HCT116 (cell line): ENCODE results near the gene STK32C. TPM values are rescaled to one million over a fixed set of nuclear protein-coding genes. Genes with fewer than 3 reads are reported as not detected.

Experiments
- ATAC-seq: fragments of 200-7000 bp; cut with Tn5 transposase; 2 replicates; pipeline ENCODE4 v1.9.1; 2020; ENCODE audit warnings: mild to moderate bottlenecking, moderate library complexity
- BruUV-seq: library from RNA; stranded (reverse); fragments of 400-500 nt; replicated peaks from 2 replicates; lab custom pipeline; 2021; lab: Mats Ljungman, UMichigan
- CTCF ChIA-PET: fragments of 300-600 bp; sonication (Branson Sonifier 250); formaldehyde crosslinking; loops from one replicate; lab custom pipeline; 2021; ENCODE audit warnings: antibody characterized with exemption; lab: Charles Lee
- POLR2A ChIA-PET: fragments of 300-600, 350-600 bp; sonication (Branson Sonifier 250); formaldehyde crosslinking; loops from one replicate; lab custom pipeline; 2021; ENCODE audit warnings: antibody characterized with exemption; lab: Charles Lee
- RAD21 ChIA-PET, 2 experiments: fragments of 300-600 bp; sonication (Branson Sonifier 250); formaldehyde crosslinking; loops; one replicate each; lab custom pipeline; 2023; ENCODE audit warnings: low total read pairs in 2 of 2; ENCODE audit not compliant: uncharacterized antibody in 2 of 2, unreplicated experiment in 2 of 2, low non-redundant PET in 1 of 2; lab: Charles Lee
- DNase-seq: peaks from one replicate; pipeline ENCODE4 v3.0.0-alpha.2; 2010; ENCODE audit warnings: low read depth, low spot score
- H2AFZ ChIP-seq: fragments of 200-600 bp; shearing (Covaris generic), sonication (generic); 2 replicates; pipeline ENCODE4 v1.6.1; 2017; ENCODE audit warnings: low read depth, mixed run types, mixed read lengths, antibody characterized with exemption, low read length; ENCODE audit not compliant: poor library complexity, severe bottlenecking
- H3K27ac ChIP-seq: 2 replicates; pipeline ENCODE4 v1.5.1; 2012; ENCODE audit warnings: low read depth, low read length
- H3K27me3 ChIP-seq: fragments of 200-600 bp; sonication (generic); 2 replicates; pipeline ENCODE4 v1.6.1; 2016; ENCODE audit warnings: mixed run types, low read length, mixed read lengths; ENCODE audit not compliant: insufficient read depth
- H3K36me3 ChIP-seq, 2 experiments: fragments of 200-500 bp in 1 of 2; fragments of 200-600 bp in 1 of 2; sonication (Bioruptor generic) in 1 of 2; sonication (generic) in 1 of 2; 2 replicates each; pipeline versions ENCODE4 v1.5.1 to v1.6.1; 2014 to 2016; ENCODE audit warnings: low read length in 2 of 2, inconsistent platforms in 1 of 2, mixed read lengths in 1 of 2, mixed run types in 1 of 2; ENCODE audit not compliant: insufficient read depth in 2 of 2, control insufficient read depth in 1 of 2
- H3K4me1 ChIP-seq, 2 experiments: fragments of 200-600 bp in 1 of 2; sonication (generic) in 1 of 2; 2 replicates each; pipeline versions ENCODE4 v1.5.1 to v1.6.1; 2012 to 2017; ENCODE audit warnings: low read length in 2 of 2, inconsistent platforms in 1 of 2, mild to moderate bottlenecking in 1 of 2, mixed read lengths in 1 of 2, mixed run types in 1 of 2, moderate library complexity in 1 of 2; ENCODE audit not compliant: insufficient read depth in 2 of 2, control insufficient read depth in 1 of 2
- H3K4me2 ChIP-seq: fragments of 200-600 bp; sonication (generic); 2 replicates; pipeline ENCODE4 v1.6.1; 2017; ENCODE audit warnings: mixed run types, low read length, mixed read lengths
- H3K4me3 ChIP-seq, 2 experiments: fragments of 200-600 bp in 1 of 2; sonication (generic) in 1 of 2; replicated peaks in 1 of 2; 2 replicates each; pipeline ENCODE4 v1.5.1; 2011 to 2016; ENCODE audit warnings: low read length in 2 of 2, control low read depth in 1 of 2, low read depth in 1 of 2, mild to moderate bottlenecking in 1 of 2, mixed read lengths in 1 of 2, mixed run types in 1 of 2
- H3K79me2 ChIP-seq: fragments of 200-600 bp; sonication (generic); 2 replicates; pipeline ENCODE4 v1.6.1; 2017; ENCODE audit warnings: mild to moderate bottlenecking, mixed run types, low read length, moderate library complexity, mixed read lengths; ENCODE audit not compliant: insufficient read depth
- H3K9ac ChIP-seq: fragments of 200-600 bp; sonication (generic); 2 replicates; pipeline ENCODE4 v1.6.1; 2016; ENCODE audit warnings: low read length, mixed read lengths
- H3K9me2 ChIP-seq: fragments of 200-600 bp; sonication (generic), shearing (Covaris generic); 2 replicates; pipeline ENCODE4 v1.6.1; 2017; ENCODE audit warnings: mixed run types, mild to moderate bottlenecking, moderate library complexity; ENCODE audit not compliant: insufficient read depth
- H3K9me3 ChIP-seq, 2 experiments: fragments of 200-500 bp in 1 of 2; fragments of 200-600 bp in 1 of 2; sonication (Bioruptor generic) in 1 of 2; sonication (generic) in 1 of 2; 2 replicates each; pipeline ENCODE4 v1.6.1; 2014 to 2017; ENCODE audit warnings: low read length in 2 of 2, mixed read lengths in 2 of 2, inconsistent platforms in 1 of 2, low read depth in 1 of 2, mild to moderate bottlenecking in 1 of 2, mixed run types in 1 of 2, moderate library complexity in 1 of 2; ENCODE audit not compliant: control insufficient read depth in 1 of 2, insufficient read depth in 1 of 2
- H4K20me1 ChIP-seq: fragments of 200-600 bp; sonication (generic), shearing (Covaris generic); 2 replicates; pipeline ENCODE4 v1.6.1; 2017; ENCODE audit warnings: mixed run types, mild to moderate bottlenecking, moderate library complexity; ENCODE audit not compliant: insufficient read depth
- ATF3 ChIP-seq: IDR thresholded peaks from 2 replicates; pipeline ENCODE4 v1.6.1; 2012
- CEBPB ChIP-seq: IDR thresholded peaks from 2 replicates; pipeline ENCODE4 v1.6.1; 2012; ENCODE audit warnings: low read depth
- CTCF ChIP-seq, 3 experiments: fragments of 200-600 bp in 1 of 3; sonication (generic) in 1 of 3; IDR thresholded peaks in 2 of 3; conservative IDR thresholded peaks in 1 of 3; 2 replicates each; pipeline ENCODE4 v1.5.1; 2012 to 2017; ENCODE audit warnings: low read depth in 2 of 3, low read length in 2 of 3, antibody characterized with exemption in 1 of 3, borderline replicate concordance in 1 of 3, control low read depth in 1 of 3, mild to moderate bottlenecking in 1 of 3, mixed read lengths in 1 of 3, mixed run types in 1 of 3, moderate library complexity in 1 of 3; ENCODE audit not compliant: insufficient read depth in 1 of 3
- ELF1 ChIP-seq: IDR thresholded peaks from 2 replicates; pipeline ENCODE4 v1.6.1; 2012; ENCODE audit warnings: low read depth, borderline replicate concordance
- EZH2 ChIP-seq: fragments of 200-600 bp; sonication (generic); IDR thresholded peaks from 2 replicates; pipeline ENCODE4 v1.6.1; 2017; ENCODE audit warnings: antibody characterized with exemption, mixed run types
- EZH2phosphoT487 ChIP-seq: fragments of 200-600 bp; IDR thresholded peaks from 2 replicates; pipeline ENCODE4 v1.6.1; 2018; ENCODE audit warnings: antibody characterized with exemption, borderline replicate concordance
- MAX ChIP-seq: IDR thresholded peaks from 2 replicates; pipeline ENCODE4 v1.6.1; 2012
- POLR2AphosphoS5 ChIP-seq: IDR thresholded peaks from 2 replicates; pipeline ENCODE4 v1.6.1; 2011; ENCODE audit warnings: mild to moderate bottlenecking, low read depth, low read length, moderate library complexity
- RAD21 ChIP-seq: IDR thresholded peaks from 2 replicates; pipeline ENCODE4 v1.6.1; 2012; ENCODE audit warnings: low read depth, mild to moderate bottlenecking
- SP1 ChIP-seq: IDR thresholded peaks from 2 replicates; pipeline ENCODE4 v1.6.1; 2012; ENCODE audit warnings: low read depth
- SRF ChIP-seq: IDR thresholded peaks from 2 replicates; pipeline ENCODE4 v1.6.1; 2012; ENCODE audit warnings: low read depth
- TCF7L2 ChIP-seq: IDR thresholded peaks from 2 replicates; pipeline ENCODE4 v1.7.0; 2011; ENCODE audit warnings: borderline replicate concordance, inconsistent platforms; ENCODE audit not compliant: insufficient read depth, insufficient read length; ENCODE audit errors: extremely low read depth
- YY1 ChIP-seq: IDR thresholded peaks from 2 replicates; pipeline ENCODE4 v1.6.1; 2011; ENCODE audit warnings: low read length, low read depth, moderate library complexity, mild to moderate bottlenecking; ENCODE audit not compliant: insufficient replicate concordance; ENCODE audit errors: extremely low read depth
- ZBTB33 ChIP-seq: IDR thresholded peaks from 2 replicates; pipeline ENCODE4 v1.6.1; 2011; ENCODE audit warnings: mild to moderate bottlenecking, low read length, moderate library complexity; ENCODE audit not compliant: insufficient replicate concordance; ENCODE audit errors: extremely low read depth
- ZFX ChIP-seq: fragments of 450-650 bp; IDR thresholded peaks from 2 replicates; pipeline ENCODE4 v1.6.1; 2017
- intact Hi-C: fragments of 100-400 bp; cut with micrococcal nuclease; formaldehyde crosslinking; loops from 2 replicates; pipeline ENCODE4 v1.10.0; 2022
- total RNA-seq: library from RNA; stranded (reverse); gene quantifications from one replicate; pipeline ENCODE4 v1.2.1, GENCODE V29; 2021; ENCODE audit not compliant: unreplicated experiment

STK32C gene
- total RNA-seq, 1 experiment from 2014 or later: 29.7 TPM

GRCh38 chr10:132227851-132228390, 79.8 kb downstream of the STK32C start (continued):
- TF ChIP-seq ZBTB33 (no peak), YY1 (no peak), CTCF (IDR thresholded peaks at IDR 0.05 in 2 of 3, conservative IDR thresholded peaks at IDR 0.05 in 1 of 3; ENCODE audit: borderline replicate concordance in 1 of 3, insufficient read depth in 1 of 3, low read depth in 2 of 3, low read length in 2 of 3) (no peak), SRF (no peak), CEBPB (no peak), EZH2phosphoT487 (no peak), TCF7L2 (no peak)
- TF ChIP-seq, all 23 proteins: peak for 0

GRCh38 chr10:132226586-132227405, 81.0 kb downstream of the STK32C start:
- Histone ChIP-seq H3K9me3 (no peaks in the 10 kb centered on the region), H3K27me3 (no peaks in the 10 kb centered on the region), H3K27ac (no peak overlapping the region), H3K4me2 (no peak overlapping the region), H3K4me3 (no peak overlapping the region), H3K9me2 (no peaks in the 10 kb centered on the region), H3K9ac (no peak overlapping the region), H2AFZ (no peak overlapping the region), H3K4me1 (no peaks in the 10 kb centered on the region), H4K20me1 (no peaks in the 10 kb centered on the region), H3K36me3 (no peaks in the 10 kb centered on the region), H3K79me2 (no peaks in the 10 kb centered on the region)
- no peak for DNase-seq
- RAD21 ChIA-PET: no interaction called here
- BruUV-seq: no TSS peak
- intact Hi-C loops: no loop called here
- no peak for ATAC-seq
- POLR2A ChIA-PET: no interaction called here
- CTCF ChIA-PET: no interaction called here
- TF ChIP-seq ZFX (no peak), YY1 (no peak), EZH2 (no peak), POLR2AphosphoS5 (no peak), TCF7L2 (no peak), MAX (no peak), ATF3 (no peak), EZH2phosphoT487 (no peak), CEBPB (no peak), SP1 (no peak), ELF1 (no peak), ZBTB33 (no peak), SRF (no peak), RAD21 (no peak)
